HG02885 (cell line): Measurements from ENCODE around the gene CDKAL1.
"Not testable (repeated sequence)": the region's sequence is repeated elsewhere in the genome, so short reads cannot be mapped to it uniquely, and the experiment has no call there.

Experiments used
- ATAC-seq: cut with Tn5 transposase; IDR thresholded peaks from one replicate; pipeline ENCODE4 v1.9.1; 2021; ENCODE audit warnings: mild to moderate bottlenecking; ENCODE audit not compliant: unreplicated experiment, poor library complexity

CDKAL1 gene

GRCh38 chr6:21075986-21076385 is 541.7 kb downstream of the CDKAL1 start:
- ATAC-seq, result no peak

GRCh38 chr6:21078497-21078896 is 544.2 kb downstream of the CDKAL1 start:
- no peak for ATAC-seq

GRCh38 chr6:21079468-21080048 is 545.3 kb downstream of the CDKAL1 start:
- no peak for ATAC-seq

GRCh38 chr6:21080221-21080620 is 546.0 kb downstream of the CDKAL1 start:
- no peak for ATAC-seq

- ATAC-seq, result no peak
These were observed 547.8 kb downstream of the CDKAL1 start for GRCh38 chr6:21082091-21082490.

- ATAC-seq, result no peak
These were observed 549.5 kb downstream of the CDKAL1 start for GRCh38 chr6:21083708-21084107.

- no peak for ATAC-seq
These were observed 550.4 kb downstream of the CDKAL1 start for GRCh38 chr6:21084656-21085055.

- ATAC-seq, result no peak
These were observed 551.0 kb downstream of the CDKAL1 start for GRCh38 chr6:21085211-21085610.

GRCh38 chr6:21085643-21086042 is 551.4 kb downstream of the CDKAL1 start:
- no peak for ATAC-seq

- ATAC-seq, result no peak
These were observed 552.9 kb downstream of the CDKAL1 start for GRCh38 chr6:21087188-21087587.

GRCh38 chr6:21091411-21091810 is 557.2 kb downstream of the CDKAL1 start:
- no peak for ATAC-seq

- ATAC-seq, result not testable (repeated sequence)
These were observed 558.0 kb downstream of the CDKAL1 start for GRCh38 chr6:21092231-21092772.

GRCh38 chr6:21095462-21095861 is 561.2 kb downstream of the CDKAL1 start:
- ATAC-seq, result no peak

- ATAC-seq, result no peak
These were observed 563.9 kb downstream of the CDKAL1 start for GRCh38 chr6:21098134-21098533.

- ATAC-seq, result no peak
These were observed 564.5 kb downstream of the CDKAL1 start for GRCh38 chr6:21098744-21099143.

GRCh38 chr6:21099338-21100314 is 565.4 kb downstream of the CDKAL1 start:
- peak; percentile 54 for ATAC-seq

GRCh38 chr6:21100991-21101390 is 566.7 kb downstream of the CDKAL1 start:
- no peak for ATAC-seq

- no peak for ATAC-seq
These were observed 567.4 kb downstream of the CDKAL1 start for GRCh38 chr6:21101694-21102093.

GRCh38 chr6:21102201-21102600 is 567.9 kb downstream of the CDKAL1 start:
- no peak for ATAC-seq

- no peak for ATAC-seq
These were observed 568.4 kb downstream of the CDKAL1 start for GRCh38 chr6:21102624-21103023.

- ATAC-seq, result no peak
These were observed 569.5 kb downstream of the CDKAL1 start for GRCh38 chr6:21103626-21104224.
